Panc1 (cell line): Measurements from ENCODE around the gene CXCR5.

Experiments used
- POLR2AphosphoS5 ChIP-seq: IDR thresholded peaks from 2 replicates; pipeline ENCODE4 v1.6.1; 2012; ENCODE audit warnings: mild to moderate bottlenecking, low read depth, low read length, moderate library complexity
- TF ChIP-seq, protein P1 (sequence below): fragments of 450-650 bp; IDR thresholded peaks from 2 replicates; pipeline ENCODE4 v1.5.1; 2017; ENCODE audit warnings: mild to moderate bottlenecking
- TF ChIP-seq, protein P2 (sequence below), 2 experiments: IDR thresholded peaks; 2 replicates each; pipeline ENCODE4 v1.6.1; 2011 to 2012; ENCODE audit warnings: low read depth in 2 of 2, control low read depth in 1 of 2, low read length in 1 of 2, mild to moderate bottlenecking in 1 of 2, moderate library complexity in 1 of 2; ENCODE audit not compliant: insufficient read depth in 1 of 2

DNA sequence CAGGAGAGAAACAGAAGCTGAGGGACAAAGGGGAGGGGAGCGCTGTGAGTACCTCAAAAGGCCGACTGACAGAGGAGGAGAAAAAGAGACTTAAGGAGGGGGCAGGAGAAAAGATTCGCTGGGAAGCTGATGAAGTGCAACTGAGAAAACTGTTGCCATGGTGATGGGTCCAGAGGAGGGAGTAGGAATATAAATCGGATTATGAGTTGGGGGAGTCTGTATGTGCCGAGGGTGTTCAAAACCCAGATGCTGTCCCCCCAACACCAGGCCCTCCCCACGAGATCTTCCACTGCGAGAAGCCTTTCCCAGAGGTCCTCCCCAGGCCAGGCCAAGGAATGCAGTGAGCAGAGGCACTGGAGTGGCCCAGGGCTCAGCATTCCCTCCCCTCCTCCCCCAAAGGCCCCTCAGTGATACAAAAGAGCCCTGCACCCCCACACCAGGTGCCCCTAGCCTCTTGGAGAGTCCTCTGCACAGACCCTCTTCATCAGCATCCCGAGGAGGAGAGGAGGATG is 55.8 kb downstream of the CXCR5 start:
- TF ChIP-seq, protein P1, sequence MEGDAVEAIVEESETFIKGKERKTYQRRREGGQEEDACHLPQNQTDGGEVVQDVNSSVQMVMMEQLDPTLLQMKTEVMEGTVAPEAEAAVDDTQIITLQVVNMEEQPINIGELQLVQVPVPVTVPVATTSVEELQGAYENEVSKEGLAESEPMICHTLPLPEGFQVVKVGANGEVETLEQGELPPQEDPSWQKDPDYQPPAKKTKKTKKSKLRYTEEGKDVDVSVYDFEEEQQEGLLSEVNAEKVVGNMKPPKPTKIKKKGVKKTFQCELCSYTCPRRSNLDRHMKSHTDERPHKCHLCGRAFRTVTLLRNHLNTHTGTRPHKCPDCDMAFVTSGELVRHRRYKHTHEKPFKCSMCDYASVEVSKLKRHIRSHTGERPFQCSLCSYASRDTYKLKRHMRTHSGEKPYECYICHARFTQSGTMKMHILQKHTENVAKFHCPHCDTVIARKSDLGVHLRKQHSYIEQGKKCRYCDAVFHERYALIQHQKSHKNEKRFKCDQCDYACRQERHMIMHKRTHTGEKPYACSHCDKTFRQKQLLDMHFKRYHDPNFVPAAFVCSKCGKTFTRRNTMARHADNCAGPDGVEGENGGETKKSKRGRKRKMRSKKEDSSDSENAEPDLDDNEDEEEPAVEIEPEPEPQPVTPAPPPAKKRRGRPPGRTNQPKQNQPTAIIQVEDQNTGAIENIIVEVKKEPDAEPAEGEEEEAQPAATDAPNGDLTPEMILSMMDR = no peak
- TF ChIP-seq POLR2AphosphoS5 = no peak
- TF ChIP-seq, protein P2, sequence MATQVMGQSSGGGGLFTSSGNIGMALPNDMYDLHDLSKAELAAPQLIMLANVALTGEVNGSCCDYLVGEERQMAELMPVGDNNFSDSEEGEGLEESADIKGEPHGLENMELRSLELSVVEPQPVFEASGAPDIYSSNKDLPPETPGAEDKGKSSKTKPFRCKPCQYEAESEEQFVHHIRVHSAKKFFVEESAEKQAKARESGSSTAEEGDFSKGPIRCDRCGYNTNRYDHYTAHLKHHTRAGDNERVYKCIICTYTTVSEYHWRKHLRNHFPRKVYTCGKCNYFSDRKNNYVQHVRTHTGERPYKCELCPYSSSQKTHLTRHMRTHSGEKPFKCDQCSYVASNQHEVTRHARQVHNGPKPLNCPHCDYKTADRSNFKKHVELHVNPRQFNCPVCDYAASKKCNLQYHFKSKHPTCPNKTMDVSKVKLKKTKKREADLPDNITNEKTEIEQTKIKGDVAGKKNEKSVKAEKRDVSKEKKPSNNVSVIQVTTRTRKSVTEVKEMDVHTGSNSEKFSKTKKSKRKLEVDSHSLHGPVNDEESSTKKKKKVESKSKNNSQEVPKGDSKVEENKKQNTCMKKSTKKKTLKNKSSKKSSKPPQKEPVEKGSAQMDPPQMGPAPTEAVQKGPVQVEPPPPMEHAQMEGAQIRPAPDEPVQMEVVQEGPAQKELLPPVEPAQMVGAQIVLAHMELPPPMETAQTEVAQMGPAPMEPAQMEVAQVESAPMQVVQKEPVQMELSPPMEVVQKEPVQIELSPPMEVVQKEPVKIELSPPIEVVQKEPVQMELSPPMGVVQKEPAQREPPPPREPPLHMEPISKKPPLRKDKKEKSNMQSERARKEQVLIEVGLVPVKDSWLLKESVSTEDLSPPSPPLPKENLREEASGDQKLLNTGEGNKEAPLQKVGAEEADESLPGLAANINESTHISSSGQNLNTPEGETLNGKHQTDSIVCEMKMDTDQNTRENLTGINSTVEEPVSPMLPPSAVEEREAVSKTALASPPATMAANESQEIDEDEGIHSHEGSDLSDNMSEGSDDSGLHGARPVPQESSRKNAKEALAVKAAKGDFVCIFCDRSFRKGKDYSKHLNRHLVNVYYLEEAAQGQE (IDR thresholded peaks at IDR 0.05; ENCODE audit: insufficient read depth in 1 of 2, low read depth in 2 of 2, low read length in 1 of 2) = no peak
